Smooth muscle cell (in vitro differentiated cells): Measurements from ENCODE around the gene FOXRED2. TPM values are rescaled to one million over a fixed set of nuclear protein-coding genes. Genes with fewer than 3 reads are reported as not detected.

ENCODE experiments used
- DNase-seq: peaks from one replicate; lab custom pipeline; 2025; ENCODE audit not compliant: unreplicated experiment; lab: John Stamatoyannopoulos, UW
- H2AFZ ChIP-seq: fragments of 200-600 bp; sonication (generic); 2 replicates; pipeline ENCODE4 v1.6.0; 2016; ENCODE audit warnings: antibody characterized with exemption, low read depth, mild to moderate bottlenecking
- H3F3A ChIP-seq: fragments of 200-600 bp; sonication (generic); 2 replicates; pipeline ENCODE4 v1.6.0; 2017; ENCODE audit warnings: antibody characterized with exemption, low read depth
- H3K27ac ChIP-seq: fragments of 200-600 bp; sonication (generic); 2 replicates; pipeline ENCODE4 v1.5.1; 2016; ENCODE audit warnings: low read depth, mild to moderate bottlenecking
- H3K27me3 ChIP-seq: fragments of 200-600 bp; sonication (generic); 2 replicates; pipeline ENCODE4 v1.6.1; 2016; ENCODE audit warnings: low read depth, mild to moderate bottlenecking
- H3K36me3 ChIP-seq: fragments of 200-600 bp; sonication (generic); 2 replicates; pipeline ENCODE4 v1.5.1; 2016; ENCODE audit warnings: low read depth
- H3K4me1 ChIP-seq: fragments of 200-600 bp; sonication (generic); 2 replicates; pipeline ENCODE4 v1.5.1; 2016; ENCODE audit warnings: low read depth
- H3K4me2 ChIP-seq: fragments of 200-600 bp; sonication (generic); 2 replicates; pipeline ENCODE4 v1.6.0; 2016; ENCODE audit warnings: mild to moderate bottlenecking
- H3K4me3 ChIP-seq: fragments of 200-600 bp; sonication (generic); 2 replicates; pipeline ENCODE4 v1.5.1; 2016; ENCODE audit warnings: mild to moderate bottlenecking
- H3K79me2 ChIP-seq: fragments of 200-600 bp; sonication (generic); 2 replicates; pipeline ENCODE4 v1.6.0; 2016; ENCODE audit warnings: low read depth, mild to moderate bottlenecking
- H3K9ac ChIP-seq: fragments of 200-600 bp; sonication (generic); 2 replicates; pipeline ENCODE4 v1.6.0; 2016; ENCODE audit warnings: low read depth
- H3K9me3 ChIP-seq: fragments of 200-600 bp; sonication (generic); replicated peaks from 2 replicates; pipeline ENCODE4 v1.5.1; 2016; ENCODE audit warnings: low read depth
- H4K20me1 ChIP-seq: fragments of 200-600 bp; sonication (generic); 2 replicates; pipeline ENCODE4 v1.6.0; 2016; ENCODE audit warnings: low read depth
- CTCF ChIP-seq: fragments of 200-600 bp; sonication (generic); IDR thresholded peaks from 2 replicates; pipeline ENCODE4 v1.5.1; 2017; ENCODE audit warnings: borderline replicate concordance, mild to moderate bottlenecking, antibody characterized with exemption; ENCODE audit not compliant: insufficient read depth, poor library complexity, severe bottlenecking
- WGBS: methylation state at CpG from one replicate; pipeline ENCODE4 v1.1.7; 2016; ENCODE audit warnings: low lambda C conversion rate; 5-methylcytosine and 5-hydroxymethylcytosine counted together
- polyA plus RNA-seq: library from polyadenylated mRNA; unstranded; fragments of >200 nt; fragmentation: Nextera tagmentation; extraction: Ambion mirVana; gene quantifications from 2 replicates; pipeline ENCODE4 v1.2.1, GENCODE V29; 2016
- total RNA-seq: library from RNA; depleted of rRNA; stranded (reverse); fragments of >200 nt; gene quantifications from 2 replicates; pipeline ENCODE4 v1.2.3, GENCODE V29; 2014

Gene FOXRED2
- total and polyA plus RNA-seq, 2 experiments from 2014 or later: 3.1 to 4.2 TPM

GRCh38 chr22:36480941-36481392 is 25.9 kb downstream of the FOXRED2 start:
- WGBS: 30% methylated on average over 9 of the region's 9 CpGs
- Histone ChIP-seq H3K79me2 (peaks cover 24% of the 10 kb centered on the region), H3K27me3 (no peaks in the 10 kb centered on the region)

GRCh38 chr22:36478966-36479365 is 27.9 kb downstream of the FOXRED2 start:
- peaks cover 5% of the 10 kb centered on the region for H3K36me3 ChIP-seq
- H3K79me2 ChIP-seq: peaks cover 24% of the 10 kb centered on the region
- no peaks in the 10 kb centered on the region for H3K9me3 ChIP-seq
- no peak overlapping the region for H3K27ac ChIP-seq
- no peaks in the 10 kb centered on the region for H4K20me1 ChIP-seq
- peaks cover 5% of the 10 kb centered on the region for H3F3A ChIP-seq
- H3K9ac ChIP-seq: no peak overlapping the region
- no peak overlapping the region for H3K4me2 ChIP-seq
- H3K4me1 ChIP-seq: peaks cover 11% of the 10 kb centered on the region
- H2AFZ ChIP-seq: no peak overlapping the region
- no peak for TF ChIP-seq CTCF
- no peak overlapping the region for H3K4me3 ChIP-seq
- H3K27me3 ChIP-seq: no peaks in the 10 kb centered on the region
- 95% methylated on average over 4 of the region's 4 CpGs for WGBS
- DNase-seq: no peak

More at GRCh38 chr22:36480941-36481392, 25.9 kb downstream of the FOXRED2 start:
- no peak for DNase-seq
- Histone ChIP-seq H3K4me1 (peaks cover 11% of the 10 kb centered on the region), H3F3A (peaks cover 5% of the 10 kb centered on the region), H3K9ac (peak overlapping the region; percentile 95), H3K27ac (peak overlapping the region; percentile 98), H3K4me3 (peak overlapping the region; percentile 74), H2AFZ (peak overlapping the region; percentile 31), H3K36me3 (peaks cover 2% of the 10 kb centered on the region), H3K9me3 (no peaks in the 10 kb centered on the region), H4K20me1 (no peaks in the 10 kb centered on the region), H3K4me2 (peak overlapping the region; percentile 96)
- TF ChIP-seq CTCF: no peak

- H3K27ac ChIP-seq: no peak overlapping the region
- peaks cover 1% of the 10 kb centered on the region for H3K4me1 ChIP-seq
- H3K9me3 ChIP-seq: no peaks in the 10 kb centered on the region
- H3K9ac ChIP-seq: no peak overlapping the region
- WGBS: 97% methylated on average over 6 of the region's 6 CpGs
- TF ChIP-seq CTCF: no peak
- H3F3A ChIP-seq: peaks cover 9% of the 10 kb centered on the region
- H4K20me1 ChIP-seq: no peaks in the 10 kb centered on the region
- no peaks in the 10 kb centered on the region for H3K27me3 ChIP-seq
- no peak overlapping the region for H3K4me3 ChIP-seq
- DNase-seq: no peak
- H3K36me3 ChIP-seq: peaks cover 5% of the 10 kb centered on the region
- no peak overlapping the region for H2AFZ ChIP-seq
- H3K4me2 ChIP-seq: no peak overlapping the region
- H3K79me2 ChIP-seq: peaks cover 20% of the 10 kb centered on the region
Observed at GRCh38 chr22:36475341-36475740, 31.5 kb downstream of the FOXRED2 start.

GRCh38 chr22:36472689-36473088 is 34.2 kb downstream of the FOXRED2 start:
- peak overlapping the region; percentile 77 for H3K27ac ChIP-seq

More at GRCh38 chr22:36472689-36473088, 34.2 kb downstream of the FOXRED2 start:
- Histone ChIP-seq H3K36me3 (peaks cover 5% of the 10 kb centered on the region), H3K4me1 (peaks cover 3% of the 10 kb centered on the region), H4K20me1 (no peaks in the 10 kb centered on the region), H2AFZ (no peak overlapping the region), H3K4me2 (no peak overlapping the region), H3F3A (peaks cover 22% of the 10 kb centered on the region), H3K4me3 (no peak overlapping the region), H3K9ac (no peak overlapping the region), H3K9me3 (no peaks in the 10 kb centered on the region), H3K27me3 (no peaks in the 10 kb centered on the region), H3K79me2 (peaks cover 6% of the 10 kb centered on the region)
- WGBS: 87% methylated on average over 13 of the region's 13 CpGs
- TF ChIP-seq CTCF: no peak
- DNase-seq: no peak
